Measurements from ENCODE around the gene EEF1AKMT3. TPM values are rescaled to one million over a fixed set of nuclear protein-coding genes. Genes with fewer than 3 reads are reported as not detected.

The EEF1AKMT3 gene
- total RNA-seq, 1 donor from 2014 or later, result 6.8 TPM

- H3K4me3 ChIP-seq, result peak within 1 kb of the TSS; percentile 75
- TF ChIP-seq, protein P1, sequence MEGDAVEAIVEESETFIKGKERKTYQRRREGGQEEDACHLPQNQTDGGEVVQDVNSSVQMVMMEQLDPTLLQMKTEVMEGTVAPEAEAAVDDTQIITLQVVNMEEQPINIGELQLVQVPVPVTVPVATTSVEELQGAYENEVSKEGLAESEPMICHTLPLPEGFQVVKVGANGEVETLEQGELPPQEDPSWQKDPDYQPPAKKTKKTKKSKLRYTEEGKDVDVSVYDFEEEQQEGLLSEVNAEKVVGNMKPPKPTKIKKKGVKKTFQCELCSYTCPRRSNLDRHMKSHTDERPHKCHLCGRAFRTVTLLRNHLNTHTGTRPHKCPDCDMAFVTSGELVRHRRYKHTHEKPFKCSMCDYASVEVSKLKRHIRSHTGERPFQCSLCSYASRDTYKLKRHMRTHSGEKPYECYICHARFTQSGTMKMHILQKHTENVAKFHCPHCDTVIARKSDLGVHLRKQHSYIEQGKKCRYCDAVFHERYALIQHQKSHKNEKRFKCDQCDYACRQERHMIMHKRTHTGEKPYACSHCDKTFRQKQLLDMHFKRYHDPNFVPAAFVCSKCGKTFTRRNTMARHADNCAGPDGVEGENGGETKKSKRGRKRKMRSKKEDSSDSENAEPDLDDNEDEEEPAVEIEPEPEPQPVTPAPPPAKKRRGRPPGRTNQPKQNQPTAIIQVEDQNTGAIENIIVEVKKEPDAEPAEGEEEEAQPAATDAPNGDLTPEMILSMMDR (IDR thresholded peaks at IDR 0.05), result no peak
- H3K4me1 ChIP-seq, result peaks cover 19% of the 10 kb centered on the region
- peak; percentile 96 to 97 for ATAC-seq
- intact Hi-C loops (cut with DNase I), result no loop called here
- no peaks in the 10 kb centered on the region for H3K9me3 ChIP-seq
- H3K27me3 ChIP-seq (ENCODE audit: low read depth), result peaks cover 5% of the 10 kb centered on the region
- peak; percentile 98 for DNase-seq
- peaks cover 37% of the 10 kb centered on the region for H3K36me3 ChIP-seq
- H3K27ac ChIP-seq, result peak within 1 kb of the TSS; percentile 95
Observed at GRCh38 chr12:57744777-57745484, 27.5 kb upstream of the EEF1AKMT3 start, which contains the start of gene TSPAN31. TSPAN31 (plus strand) TSS chr12:57745039; CDS start chr12:57745155, 116 bp downstream.

DNA sequence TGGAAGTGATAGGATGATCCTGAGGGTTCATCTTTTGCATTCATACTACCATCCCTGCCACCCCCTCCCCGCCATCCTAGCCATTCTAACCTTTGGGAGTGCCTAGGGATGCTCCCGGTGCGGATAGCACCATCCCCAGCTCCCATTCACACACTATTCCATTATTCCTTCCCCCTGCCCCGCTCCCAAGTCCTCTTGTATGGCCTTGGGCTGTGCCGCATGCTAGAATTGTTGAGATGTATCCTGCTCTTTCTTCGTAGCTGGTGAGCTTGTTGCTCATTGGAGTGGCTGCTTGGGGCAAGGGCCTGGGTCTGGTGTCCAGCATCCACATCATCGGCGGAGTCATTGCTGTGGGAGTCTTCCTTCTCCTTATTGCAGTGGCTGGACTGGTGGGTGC is 26.9 kb upstream of the EEF1AKMT3 start:
- H3K27me3 ChIP-seq (ENCODE audit: low read depth), result peaks cover 5% of the 10 kb centered on the region
- peaks cover 22% of the 10 kb centered on the region for H3K4me1 ChIP-seq
- H3K36me3 ChIP-seq, result peaks cover 43% of the 10 kb centered on the region
- no peaks in the 10 kb centered on the region for H3K9me3 ChIP-seq
- intact Hi-C loops (cut with DNase I), result no loop called here
- DNase-seq (no peak), ATAC-seq (peak in 1 of 2 donors; percentile 0)
- H3K27ac ChIP-seq, result peak overlapping the region; percentile 95
- peak overlapping the region; percentile 75 for H3K4me3 ChIP-seq
- TF ChIP-seq, protein P1 (IDR thresholded peaks at IDR 0.05), result no peak

GRCh38 chr12:57746025-57746424 is 26.4 kb upstream of the EEF1AKMT3 start:
- Histone ChIP-seq H3K4me1 (peaks cover 23% of the 10 kb centered on the region), H3K27ac (peak overlapping the region; percentile 95), H3K4me3 (no peak overlapping the region), H3K36me3 (peaks cover 46% of the 10 kb centered on the region), H3K9me3 (no peaks in the 10 kb centered on the region), H3K27me3 (ENCODE audit: low read depth) (peaks cover 4% of the 10 kb centered on the region)
- intact Hi-C loops (cut with DNase I), result no loop called here
- ATAC-seq (no peak), DNase-seq (no peak)
- TF ChIP-seq, protein P1 (IDR thresholded peaks at IDR 0.05), result no peak

DNA sequence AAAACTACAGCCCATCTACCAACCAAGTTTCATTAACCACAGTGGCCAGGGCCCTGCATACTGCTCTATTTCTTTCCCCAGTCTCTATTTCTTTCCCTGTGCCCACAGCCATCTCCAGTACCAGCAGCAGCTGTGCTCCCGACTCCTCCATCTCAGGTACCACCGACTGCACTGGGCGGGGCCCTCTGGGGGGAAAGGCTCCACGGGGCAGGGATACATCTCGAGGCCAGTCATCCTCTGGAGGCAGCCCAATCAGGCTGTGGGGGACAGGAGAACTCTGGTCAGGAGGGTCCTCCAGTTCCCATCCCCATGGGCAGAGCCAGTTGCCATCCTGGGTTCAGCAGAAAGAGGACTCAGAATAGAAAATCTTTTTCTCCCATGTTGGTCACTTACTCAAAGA is 23.4 kb upstream of the EEF1AKMT3 start:
- TF ChIP-seq, protein P1 (IDR thresholded peaks at IDR 0.05), result no peak
- intact Hi-C loops (cut with DNase I), result no loop called here
- peaks cover 46% of the 10 kb centered on the region for H3K36me3 ChIP-seq
- no peak overlapping the region for H3K27ac ChIP-seq
- H3K4me3 ChIP-seq, result no peak overlapping the region
- ATAC-seq, result no peak
- H3K4me1 ChIP-seq, result peaks cover 43% of the 10 kb centered on the region
- H3K27me3 ChIP-seq (ENCODE audit: low read depth), result no peaks in the 10 kb centered on the region
- no peaks in the 10 kb centered on the region for H3K9me3 ChIP-seq
- DNase-seq, result no peak

DNA sequence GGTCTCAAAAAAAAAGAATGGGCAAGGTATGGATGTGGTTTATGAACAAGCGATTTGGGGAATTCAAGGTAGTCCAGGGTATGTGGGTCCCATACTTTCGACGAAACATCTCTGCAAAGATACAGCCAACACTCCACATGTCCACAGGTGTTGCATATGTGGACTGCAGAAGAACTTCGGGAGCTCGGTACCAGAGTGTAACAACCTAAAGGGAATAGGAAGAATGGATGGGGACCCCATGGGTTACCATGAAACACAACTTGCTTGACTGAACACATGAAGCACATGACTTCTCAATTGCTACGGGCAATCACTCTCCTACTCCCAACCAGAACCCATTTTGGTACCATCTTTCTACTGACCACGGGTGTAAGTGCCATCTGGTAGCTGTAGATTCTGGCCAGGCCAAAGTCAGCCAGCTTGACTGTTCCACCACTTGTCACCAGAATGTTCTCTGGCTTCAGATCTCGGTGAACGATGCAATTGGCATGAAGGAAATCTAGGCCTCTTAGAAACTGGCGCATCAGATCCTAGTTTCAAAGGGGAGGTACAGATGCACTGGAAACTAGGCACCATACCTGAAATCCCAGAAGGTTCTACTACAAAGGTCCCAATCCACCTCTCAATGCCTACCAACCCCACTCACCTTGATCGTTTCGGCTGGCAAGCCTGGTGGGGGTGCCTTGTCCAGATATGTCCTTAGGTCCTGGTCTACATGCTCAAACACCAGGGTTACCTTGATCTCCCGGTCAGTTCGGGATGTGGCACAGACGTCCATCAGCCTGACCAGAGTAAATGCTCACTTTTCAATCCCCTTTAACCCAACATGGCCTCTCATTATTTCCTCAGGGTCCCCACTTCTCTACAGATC is 21.6 kb upstream of the EEF1AKMT3 start:
- Histone ChIP-seq H3K27me3 (ENCODE audit: low read depth) (no peaks in the 10 kb centered on the region), H3K4me1 (peaks cover 42% of the 10 kb centered on the region), H3K9me3 (no peaks in the 10 kb centered on the region), H3K36me3 (peaks cover 46% of the 10 kb centered on the region), H3K4me3 (peak overlapping the region; percentile 84), H3K27ac (peak overlapping the region; percentile 89)
- intact Hi-C loops (cut with DNase I), result no loop called here
- ATAC-seq, result no peak
- DNase-seq, result no peak
- TF ChIP-seq, protein P1 (IDR thresholded peaks at IDR 0.05), result no peak

Data from lower lobe of right lung (tissue), 2 donors.